GM12865 (cell line): ENCODE measurements around the gene CCDC102B.

ENCODE experiments used
- DNase-seq: peaks from one replicate; pipeline ENCODE4 v3.0.0; 2010; ENCODE audit warnings: low read depth
- H3K4me3 ChIP-seq: 2 replicates; pipeline ENCODE4 v1.5.1; 2011; ENCODE audit warnings: mild to moderate bottlenecking, low read depth, low read length, control low read depth
- TF ChIP-seq, protein P1 (sequence below): IDR thresholded peaks from 2 replicates; pipeline ENCODE4 v1.5.1; 2011; ENCODE audit warnings: low read length, control low read depth, low read depth, inconsistent platforms; ENCODE audit not compliant: insufficient read depth; ENCODE audit errors: missing control alignments

CCDC102B gene

DNA sequence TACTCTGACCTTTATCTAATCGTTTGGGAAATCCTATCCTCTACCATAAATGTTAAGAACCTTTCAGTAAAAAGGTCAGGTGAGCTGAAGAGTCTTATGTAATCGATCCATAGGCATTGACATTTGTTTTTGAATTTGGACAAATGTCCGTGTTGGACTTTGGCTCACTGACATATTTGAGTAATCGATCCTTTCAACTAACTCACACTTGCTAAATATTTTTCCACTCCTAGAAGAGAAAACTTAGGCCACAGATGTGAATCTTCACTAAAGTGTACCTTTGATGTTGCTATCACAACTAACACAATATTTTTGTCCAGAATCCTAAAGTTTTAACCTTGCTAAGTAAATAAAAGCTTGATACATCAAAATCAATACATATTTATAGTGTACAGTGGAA is 89.5 kb downstream of the CCDC102B start:
- TF ChIP-seq, protein P1, sequence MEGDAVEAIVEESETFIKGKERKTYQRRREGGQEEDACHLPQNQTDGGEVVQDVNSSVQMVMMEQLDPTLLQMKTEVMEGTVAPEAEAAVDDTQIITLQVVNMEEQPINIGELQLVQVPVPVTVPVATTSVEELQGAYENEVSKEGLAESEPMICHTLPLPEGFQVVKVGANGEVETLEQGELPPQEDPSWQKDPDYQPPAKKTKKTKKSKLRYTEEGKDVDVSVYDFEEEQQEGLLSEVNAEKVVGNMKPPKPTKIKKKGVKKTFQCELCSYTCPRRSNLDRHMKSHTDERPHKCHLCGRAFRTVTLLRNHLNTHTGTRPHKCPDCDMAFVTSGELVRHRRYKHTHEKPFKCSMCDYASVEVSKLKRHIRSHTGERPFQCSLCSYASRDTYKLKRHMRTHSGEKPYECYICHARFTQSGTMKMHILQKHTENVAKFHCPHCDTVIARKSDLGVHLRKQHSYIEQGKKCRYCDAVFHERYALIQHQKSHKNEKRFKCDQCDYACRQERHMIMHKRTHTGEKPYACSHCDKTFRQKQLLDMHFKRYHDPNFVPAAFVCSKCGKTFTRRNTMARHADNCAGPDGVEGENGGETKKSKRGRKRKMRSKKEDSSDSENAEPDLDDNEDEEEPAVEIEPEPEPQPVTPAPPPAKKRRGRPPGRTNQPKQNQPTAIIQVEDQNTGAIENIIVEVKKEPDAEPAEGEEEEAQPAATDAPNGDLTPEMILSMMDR = no peak
- DNase-seq = no peak
- H3K4me3 ChIP-seq = no peak overlapping the region

DNA sequence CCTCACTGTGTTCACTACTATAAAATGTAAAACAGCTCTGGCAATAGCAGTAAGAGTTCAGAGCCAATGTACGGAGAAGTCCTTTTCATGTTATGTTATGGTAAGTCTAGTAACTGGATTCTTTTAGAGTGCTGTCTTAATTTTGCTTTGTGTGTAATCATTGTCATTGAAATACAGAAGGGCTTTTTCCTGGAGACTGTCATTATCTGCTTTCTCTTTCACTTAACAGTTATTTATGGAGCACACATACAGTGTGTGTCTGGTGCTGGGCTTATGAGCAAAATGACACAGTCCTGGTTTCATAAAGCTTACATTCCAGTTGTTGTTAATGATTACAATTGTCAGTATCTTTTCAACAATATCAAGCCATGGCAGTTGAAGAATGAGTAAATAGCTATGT is 95.5 kb downstream of the CCDC102B start:
- no peak overlapping the region for H3K4me3 ChIP-seq
- TF ChIP-seq, protein P1 = no peak
- DNase-seq = peak; percentile 21

DNA sequence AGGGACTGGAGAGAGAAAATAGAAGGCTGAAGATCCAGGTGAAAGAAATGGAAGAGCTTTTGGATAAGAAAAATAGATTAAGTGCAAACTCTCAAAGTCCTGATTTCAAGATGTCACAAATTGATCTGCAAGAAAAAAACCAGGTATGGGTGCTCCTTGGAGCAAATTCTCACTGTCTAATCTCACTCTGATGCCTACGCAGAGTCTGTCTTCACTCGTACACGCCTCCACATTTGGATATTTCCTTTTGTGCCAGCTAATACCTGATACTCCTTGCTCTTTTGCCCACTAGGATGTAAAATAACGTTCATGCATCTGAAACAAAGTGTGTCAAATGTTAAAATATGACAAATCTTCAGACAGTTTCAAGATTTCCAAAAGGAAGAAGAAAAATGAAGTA is 99.4 kb downstream of the CCDC102B start:
- DNase-seq = no peak
- TF ChIP-seq, protein P1 = no peak
- no peak overlapping the region for H3K4me3 ChIP-seq

DNA sequence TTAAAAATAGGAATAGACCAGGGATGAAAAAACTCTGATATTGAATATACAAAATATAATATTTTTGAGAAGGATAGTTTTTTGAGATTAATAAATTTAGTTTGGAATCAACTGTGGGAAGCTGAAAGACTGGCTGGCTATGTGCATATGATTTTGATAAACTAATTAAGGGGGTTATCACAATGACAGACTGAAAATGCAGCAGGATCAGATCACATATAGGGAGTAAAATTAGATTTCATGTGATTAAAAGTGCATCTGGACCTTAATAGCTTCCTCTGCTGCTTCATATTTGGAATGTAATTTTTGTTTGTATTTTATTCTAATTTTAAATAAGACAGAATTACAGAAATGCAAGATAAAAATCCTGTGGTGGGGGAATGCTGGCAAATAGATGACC is 111.7 kb downstream of the CCDC102B start:
- H3K4me3 ChIP-seq = no peak overlapping the region
- DNase-seq = no peak
- TF ChIP-seq, protein P1 = no peak

DNA sequence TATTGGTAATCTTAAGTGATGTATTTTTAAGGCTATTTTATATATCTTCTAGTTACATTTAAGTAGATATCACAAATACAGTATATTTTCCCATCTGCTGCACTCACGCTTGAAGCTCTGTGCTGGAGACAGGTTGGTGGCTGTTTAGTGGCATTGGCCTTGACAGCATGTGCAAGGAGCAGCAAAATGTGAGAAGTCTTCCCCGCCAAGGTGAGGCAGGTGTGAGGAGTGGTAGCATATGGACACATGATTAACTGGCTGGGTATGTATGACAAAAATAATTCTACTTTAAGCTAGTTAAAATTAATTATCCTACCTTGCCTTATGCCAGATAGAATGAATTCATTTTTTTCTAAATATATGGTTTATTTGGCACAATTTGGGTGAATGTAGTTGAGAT is 117.2 kb downstream of the CCDC102B start:
- TF ChIP-seq, protein P1 = no peak
- no peak for DNase-seq
- no peak overlapping the region for H3K4me3 ChIP-seq

DNA sequence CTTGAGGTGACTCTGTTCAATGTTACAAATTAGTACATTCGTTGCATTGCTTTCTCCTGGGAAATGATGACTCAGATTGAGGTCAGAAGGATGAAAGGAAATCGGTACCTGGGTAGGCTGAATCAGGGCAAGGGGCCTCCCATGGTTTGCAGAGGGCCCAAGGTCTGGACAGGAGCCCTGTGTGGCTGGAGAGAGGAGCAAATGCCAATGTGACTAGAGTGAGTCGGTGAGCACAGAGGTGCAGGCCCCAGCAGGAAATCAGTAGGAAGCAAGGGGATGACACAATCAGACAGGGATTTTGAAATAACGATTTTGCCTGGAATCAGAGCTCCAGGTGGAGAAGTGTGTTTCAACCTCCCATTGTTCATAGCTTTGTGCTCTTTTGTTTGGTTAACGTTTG is 118.9 kb downstream of the CCDC102B start:
- H3K4me3 ChIP-seq = no peak overlapping the region
- TF ChIP-seq, protein P1 = no peak
- DNase-seq = no peak

DNA sequence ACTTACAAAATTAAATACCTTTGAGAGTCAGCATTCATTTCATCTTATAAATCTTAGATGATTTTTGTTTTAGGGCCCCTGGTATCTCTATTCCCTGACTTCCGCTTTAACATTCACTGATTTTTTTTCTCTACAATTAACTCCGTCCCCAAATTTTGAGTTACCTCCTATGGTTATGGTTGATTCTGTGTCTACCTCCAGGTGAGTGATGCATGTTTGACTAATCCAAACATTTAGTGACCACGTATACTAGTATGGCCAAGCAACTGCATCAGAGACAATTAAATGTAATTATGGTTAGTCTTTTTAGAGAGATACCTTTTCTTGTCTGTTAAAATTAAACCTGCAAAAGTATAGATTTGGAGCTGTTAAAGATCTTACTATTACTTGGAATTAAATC is 120.3 kb downstream of the CCDC102B start:
- TF ChIP-seq, protein P1 = no peak

More for the DNA sequence above, 120.3 kb downstream of the CCDC102B start:
- no peak overlapping the region for H3K4me3 ChIP-seq
- no peak for DNase-seq
